Mononuclear cell (primary cell): ENCODE measurements around the gene LIPK. TPM values are rescaled to one million over a fixed set of nuclear protein-coding genes. Genes with fewer than 3 reads are reported as not detected.
"Not testable (repeated sequence)": the region's sequence is repeated elsewhere in the genome, so short reads cannot be mapped to it uniquely, and the experiment has no call there.

Source experiments
- H3K27me3 ChIP-seq: 2 replicates; pipeline ENCODE4 v1.6.0; 2011; ENCODE audit warnings: low read length, control low read depth; ENCODE audit not compliant: insufficient read depth
- H3K4me1 ChIP-seq: 2 replicates; pipeline ENCODE4 v1.5.1; 2011; ENCODE audit warnings: mild to moderate bottlenecking, low read length, control low read depth; ENCODE audit not compliant: insufficient read depth
- H3K4me3 ChIP-seq: 2 replicates; pipeline ENCODE4 v1.5.1; 2011; ENCODE audit warnings: mild to moderate bottlenecking, low read length, moderate library complexity
- H3K9me3 ChIP-seq: 2 replicates; pipeline ENCODE4 v1.5.1; 2011; ENCODE audit warnings: low read depth, mild to moderate bottlenecking, control low read depth, low read length
- total RNA-seq: library from RNA; depleted of rRNA; stranded (reverse); fragments of >200 nt; gene quantifications from one replicate; pipeline ENCODE4 v1.2.3, GENCODE V29; 2012

The LIPK gene
- total RNA-seq: not detected

DNA sequence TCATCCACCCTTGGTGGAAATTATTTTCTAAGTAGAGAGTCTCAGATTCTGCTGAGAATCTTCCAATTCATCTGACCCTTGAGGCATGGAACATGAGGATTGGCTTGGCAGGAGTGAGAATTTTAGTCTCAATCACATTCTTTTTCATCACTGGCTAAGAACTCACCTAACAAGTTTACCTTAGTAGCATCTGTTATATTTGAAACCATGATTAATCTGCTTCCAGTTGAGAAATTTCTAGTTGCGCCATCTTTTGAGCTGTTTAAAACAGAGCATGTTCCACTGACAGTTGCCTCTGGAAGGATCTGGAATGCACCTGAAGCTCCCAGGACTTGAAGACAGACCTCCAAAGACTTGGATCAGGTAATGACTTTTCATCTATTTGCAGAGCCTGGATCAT is at the start of gene LIPK:
TSS of gene LIPK (plus strand) at position 292 of the 400 bp plus-strand sequence. CDS start 18,295 bp downstream, outside the sequence.
- Histone ChIP-seq H3K9me3 (no peaks in the 10 kb centered on the region), H3K4me1 (no peaks in the 10 kb centered on the region), H3K27me3 (no peaks in the 10 kb centered on the region), H3K4me3 (no peak within 1 kb of the TSS)

DNA sequence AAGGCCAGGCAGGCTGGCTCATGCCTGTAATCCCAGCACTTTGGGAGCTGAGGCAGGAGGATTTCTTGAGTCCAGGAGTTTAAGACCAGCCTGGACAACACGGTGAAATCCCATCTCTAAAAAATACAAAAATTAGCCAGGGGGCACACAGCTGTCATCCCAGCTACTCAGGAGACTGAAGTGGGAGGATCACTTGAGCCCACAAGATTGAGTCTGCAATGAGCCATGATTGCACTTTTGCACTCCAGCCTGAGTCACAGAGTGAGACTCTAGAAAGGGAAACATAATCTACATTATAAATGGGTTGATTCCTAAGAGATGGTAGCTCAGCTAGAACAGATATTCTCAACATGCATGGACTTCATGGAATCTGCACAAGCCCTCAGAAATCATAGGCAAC is 48.1 kb upstream of the LIPK start:
- H3K4me3 ChIP-seq: no peak overlapping the region
- no peaks in the 10 kb centered on the region for H3K4me1 ChIP-seq
- H3K27me3 ChIP-seq: no peaks in the 10 kb centered on the region
- H3K9me3 ChIP-seq: no peaks in the 10 kb centered on the region

DNA sequence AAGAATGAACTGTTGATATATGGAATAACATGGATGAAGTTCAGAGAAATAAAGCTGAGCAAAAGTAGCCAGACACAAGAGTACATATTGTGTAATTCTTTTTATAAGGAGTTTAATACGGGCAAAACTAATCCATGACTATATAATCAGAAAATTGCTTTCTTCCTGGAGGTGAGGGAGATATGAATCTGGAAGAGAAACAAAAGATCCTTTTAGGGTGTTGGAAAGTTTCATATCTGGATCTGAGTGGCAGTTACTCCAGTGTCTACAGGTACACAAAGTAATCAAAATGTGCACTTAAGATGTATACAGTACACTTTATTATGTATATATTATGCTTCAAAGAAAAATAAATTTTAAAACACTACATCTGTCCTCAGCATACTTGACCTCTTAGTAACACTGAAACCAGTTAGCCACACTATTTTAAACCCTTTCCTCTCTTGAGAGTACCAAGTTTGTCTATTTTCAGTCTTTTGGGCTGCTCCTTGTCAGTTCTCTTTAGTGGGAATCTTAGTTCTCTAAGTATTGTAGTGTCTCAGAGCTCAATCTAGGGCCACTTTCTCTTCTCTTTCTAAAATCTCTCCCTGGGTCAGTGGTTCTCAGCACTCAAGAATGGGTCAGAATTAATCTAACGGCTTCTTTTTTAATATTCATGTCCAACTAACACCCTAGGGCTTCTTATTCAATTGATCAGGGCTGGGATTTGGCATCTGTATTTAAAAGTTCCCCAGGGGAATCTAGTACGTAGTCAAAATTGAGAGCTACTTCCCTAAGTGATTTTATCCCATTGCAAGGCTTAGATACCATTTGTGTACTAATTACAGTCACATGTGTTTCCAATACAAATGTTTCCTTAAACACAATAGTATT is 46.1 kb upstream of the LIPK start:
- Histone ChIP-seq H3K4me1 (no peaks in the 10 kb centered on the region), H3K27me3 (no peaks in the 10 kb centered on the region), H3K9me3 (no peaks in the 10 kb centered on the region), H3K4me3 (no peak overlapping the region)

DNA sequence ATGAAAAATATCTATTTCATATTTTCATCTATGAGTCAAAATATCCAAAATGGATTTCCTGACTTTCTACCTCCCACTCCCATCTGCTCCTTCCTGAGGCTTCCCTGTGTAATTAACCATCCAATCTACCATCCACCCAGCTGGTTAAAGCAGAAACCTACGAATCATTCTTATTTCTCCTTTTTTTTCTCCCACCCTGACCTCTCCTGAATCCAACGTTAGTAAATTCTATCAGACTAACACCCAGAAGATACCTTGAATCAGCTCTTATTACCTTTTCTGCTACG is 45.5 kb upstream of the LIPK start:
- Histone ChIP-seq H3K4me1 (no peaks in the 10 kb centered on the region), H3K4me3 (no peak overlapping the region), H3K9me3 (no peaks in the 10 kb centered on the region), H3K27me3 (no peaks in the 10 kb centered on the region)

DNA sequence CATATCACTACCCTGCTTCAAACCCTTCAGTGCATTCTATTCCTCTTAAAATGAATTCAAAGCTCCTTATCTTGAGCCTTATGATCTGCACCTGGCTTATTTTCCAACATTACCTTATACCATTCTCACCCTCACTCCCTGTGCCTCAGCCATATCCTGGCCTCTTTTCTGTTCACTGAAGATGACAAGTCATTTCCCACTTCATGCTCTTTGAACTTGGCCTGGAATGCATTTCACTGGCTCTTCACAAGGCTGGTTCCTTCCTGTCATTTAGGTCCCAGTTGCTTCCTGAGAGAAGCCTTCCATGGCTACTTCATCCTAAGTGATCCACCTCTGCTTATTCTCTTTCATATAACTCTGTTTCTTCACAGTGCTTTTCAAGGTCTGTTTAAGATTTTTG is 45.0 kb upstream of the LIPK start:
- no peaks in the 10 kb centered on the region for H3K9me3 ChIP-seq
- H3K4me1 ChIP-seq: no peaks in the 10 kb centered on the region
- no peaks in the 10 kb centered on the region for H3K27me3 ChIP-seq
- H3K4me3 ChIP-seq: no peak overlapping the region

DNA sequence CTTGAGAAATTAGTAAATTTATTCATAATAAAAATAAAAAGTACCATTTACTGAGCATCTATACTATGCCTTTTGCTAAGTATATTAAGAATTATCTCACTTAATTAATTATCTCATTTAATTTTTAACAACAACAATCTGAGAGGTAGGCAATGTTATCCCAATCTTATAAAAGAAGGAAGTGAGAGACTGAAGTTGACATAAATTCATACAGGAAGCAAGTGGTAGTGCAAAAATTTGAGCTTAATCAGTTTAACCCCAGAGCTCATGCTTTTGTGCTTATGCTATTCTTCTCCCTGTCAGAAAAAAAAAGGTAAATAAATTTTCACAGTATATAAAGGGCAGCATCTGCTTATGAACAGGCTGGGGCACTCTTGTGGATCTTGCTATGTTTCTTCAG is 44.5 kb upstream of the LIPK start:
- H3K27me3 ChIP-seq: no peaks in the 10 kb centered on the region
- no peaks in the 10 kb centered on the region for H3K4me1 ChIP-seq
- H3K4me3 ChIP-seq: no peak overlapping the region
- H3K9me3 ChIP-seq: no peaks in the 10 kb centered on the region

DNA sequence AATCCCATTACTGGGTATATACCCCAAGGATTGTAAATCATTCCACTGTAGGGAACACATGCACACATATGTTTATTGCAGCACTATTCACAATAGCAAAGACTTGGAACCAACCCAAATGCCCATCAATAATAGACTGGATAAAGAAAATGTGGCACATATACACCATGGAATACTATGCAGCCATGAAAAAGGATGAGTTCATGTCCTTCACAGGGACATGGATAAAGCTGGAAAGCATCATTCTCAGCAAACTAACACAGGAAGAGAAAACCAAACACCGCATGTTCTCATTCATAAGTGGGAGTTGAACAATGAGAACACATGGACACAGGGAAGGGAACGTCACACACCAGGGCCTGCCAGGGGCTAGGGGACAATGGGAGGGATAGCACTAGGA is 42.9 kb upstream of the LIPK start:
- not testable (repeated sequence) for H3K4me1 ChIP-seq, H3K27me3 ChIP-seq, H3K4me3 ChIP-seq, H3K9me3 ChIP-seq

GRCh38 chr10:88664142-88664541 is 41.9 kb upstream of the LIPK start, which contains the start of gene LIPF:
Gene LIPF, plus strand, starts transcription at chr10:88664442. Its CDS starts 2,856 bp downstream, at chr10:88667298.
- Histone ChIP-seq H3K9me3 (no peaks in the 10 kb centered on the region), H3K4me3 (no peak within 1 kb of the TSS), H3K27me3 (no peaks in the 10 kb centered on the region), H3K4me1 (no peaks in the 10 kb centered on the region)

- no peaks in the 10 kb centered on the region for H3K4me1 ChIP-seq
- no peaks in the 10 kb centered on the region for H3K9me3 ChIP-seq
- no peaks in the 10 kb centered on the region for H3K27me3 ChIP-seq
- no peak overlapping the region for H3K4me3 ChIP-seq
These were observed 37.6 kb upstream of the LIPK start for GRCh38 chr10:88668465-88668864.

GRCh38 chr10:88670497-88670896 is 35.6 kb upstream of the LIPK start:
- Histone ChIP-seq H3K27me3 (no peaks in the 10 kb centered on the region), H3K4me1 (no peaks in the 10 kb centered on the region), H3K4me3 (no peak overlapping the region), H3K9me3 (no peaks in the 10 kb centered on the region)

DNA sequence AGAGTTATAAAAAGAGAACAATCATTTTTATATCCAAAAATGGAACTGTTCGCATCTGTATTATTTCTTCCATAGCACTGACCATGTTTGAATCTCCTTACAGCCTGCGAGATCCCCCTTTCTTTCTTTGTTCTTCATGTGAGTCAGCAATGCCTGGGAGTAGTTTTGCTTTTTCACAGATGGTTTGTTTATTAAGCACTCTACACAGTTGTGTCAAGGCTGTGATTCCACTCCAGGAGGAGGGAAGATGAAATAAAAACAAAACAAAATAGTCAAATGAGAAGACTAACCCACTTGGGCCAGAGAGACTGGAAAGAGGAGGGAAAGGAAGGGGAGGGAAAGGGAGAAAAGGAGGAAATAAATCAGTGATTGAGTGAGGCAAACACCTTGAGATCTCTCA is 34.0 kb upstream of the LIPK start:
- H3K27me3 ChIP-seq: no peaks in the 10 kb centered on the region

DNA sequence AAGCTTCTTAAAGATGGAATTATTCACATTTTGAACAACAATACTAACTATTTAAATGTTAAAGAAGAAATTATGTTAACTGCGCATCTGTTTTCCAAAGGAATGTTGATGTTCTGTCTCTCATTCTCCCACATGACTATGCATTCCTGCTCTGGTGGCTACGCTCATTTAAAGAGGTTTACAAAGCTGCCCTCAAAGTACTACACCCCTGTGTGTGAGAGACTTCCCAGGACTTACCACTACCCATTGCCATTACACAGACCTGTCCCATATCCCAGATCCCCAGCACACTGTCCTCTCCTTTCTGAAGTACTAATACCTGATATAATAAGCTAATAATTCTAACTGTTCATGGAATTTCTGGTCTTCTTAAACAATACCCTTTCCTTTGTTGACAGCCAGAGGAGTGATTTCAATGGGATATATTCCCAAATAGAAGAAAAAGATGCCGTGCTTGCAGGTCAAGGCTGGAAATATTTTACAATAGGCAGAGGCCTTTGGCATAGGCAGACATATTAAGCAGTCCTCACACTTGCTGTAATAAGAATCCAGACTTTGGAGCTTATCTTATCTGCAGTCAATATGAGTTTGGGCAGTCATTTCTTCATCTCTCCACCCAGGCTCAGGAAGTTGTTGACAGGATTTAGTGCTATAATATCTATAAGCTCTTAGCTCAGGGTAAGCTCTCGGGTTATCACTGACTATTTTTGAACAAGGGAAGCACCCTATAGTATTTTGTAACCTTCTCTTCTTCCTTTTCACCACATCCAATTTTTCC is 29.6 kb upstream of the LIPK start:
- H3K4me3 ChIP-seq: no peak overlapping the region
- H3K4me1 ChIP-seq: no peaks in the 10 kb centered on the region
- no peaks in the 10 kb centered on the region for H3K27me3 ChIP-seq
- no peaks in the 10 kb centered on the region for H3K9me3 ChIP-seq

More for the DNA sequence above, 34.0 kb upstream of the LIPK start:
- H3K9me3 ChIP-seq: no peaks in the 10 kb centered on the region
- H3K4me3 ChIP-seq: no peak overlapping the region
- H3K4me1 ChIP-seq: no peaks in the 10 kb centered on the region

- no peak overlapping the region for H3K4me3 ChIP-seq
- H3K4me1 ChIP-seq: no peaks in the 10 kb centered on the region
- H3K9me3 ChIP-seq: no peaks in the 10 kb centered on the region
- no peaks in the 10 kb centered on the region for H3K27me3 ChIP-seq
These were observed 25.1 kb upstream of the LIPK start for GRCh38 chr10:88680958-88681357.

DNA sequence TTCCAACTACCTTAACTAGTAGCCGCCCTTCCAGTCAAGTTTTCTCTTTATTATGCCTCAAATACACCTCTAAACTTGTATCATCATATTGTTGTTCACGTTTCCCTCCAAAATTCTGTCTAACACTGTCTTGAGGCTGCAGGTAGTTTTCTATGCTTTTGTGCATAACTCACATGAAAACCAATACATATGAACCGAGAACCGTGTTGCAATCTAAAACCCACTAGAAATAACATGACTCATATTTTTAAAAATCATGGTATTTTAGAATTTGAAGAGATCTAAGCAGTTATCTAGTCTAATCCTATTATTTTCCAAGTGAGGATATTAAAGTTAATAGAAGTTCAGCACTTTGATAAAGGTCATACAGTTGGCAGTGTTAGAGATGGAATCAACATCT is 23.6 kb upstream of the LIPK start:
- Histone ChIP-seq H3K27me3 (no peaks in the 10 kb centered on the region), H3K4me3 (no peak overlapping the region), H3K9me3 (no peaks in the 10 kb centered on the region), H3K4me1 (no peaks in the 10 kb centered on the region)

DNA sequence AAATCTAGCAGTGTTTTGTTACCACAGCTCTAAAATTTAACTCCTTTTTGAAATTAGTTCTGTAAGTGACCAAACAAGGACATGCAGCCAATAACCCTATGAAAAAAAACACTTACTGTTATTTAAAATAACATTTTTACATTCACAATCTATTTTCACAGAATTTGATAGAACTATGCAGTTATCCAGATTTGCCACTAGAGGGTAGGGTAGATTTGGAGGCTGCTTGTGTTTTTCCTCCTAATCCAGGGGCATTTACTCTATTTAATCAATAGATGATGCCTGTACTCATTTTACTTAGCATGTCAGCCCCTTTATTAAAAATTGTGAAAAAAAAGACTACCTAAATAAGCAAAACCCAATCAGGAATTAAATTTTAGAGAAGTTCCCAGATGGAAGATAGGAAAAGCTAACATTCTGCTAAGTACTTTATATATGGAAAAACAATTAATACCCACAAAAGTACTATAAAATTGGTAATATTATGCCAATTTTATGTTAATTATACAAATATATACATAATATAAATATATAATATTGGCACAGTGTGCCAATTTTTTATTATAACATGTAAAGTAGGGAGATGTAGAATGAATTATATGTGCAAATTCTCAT is 18.1 kb upstream of the LIPK start:
- H3K4me1 ChIP-seq: no peaks in the 10 kb centered on the region
- no peak overlapping the region for H3K4me3 ChIP-seq
- no peaks in the 10 kb centered on the region for H3K27me3 ChIP-seq
- no peaks in the 10 kb centered on the region for H3K9me3 ChIP-seq
